Panc1 (cell line): Measurements from ENCODE around the gene DCK.

Experiments
- POLR2AphosphoS5 ChIP-seq: IDR thresholded peaks from 2 replicates; pipeline ENCODE4 v1.6.1; 2012; ENCODE audit warnings: mild to moderate bottlenecking, low read depth, low read length, moderate library complexity
- SIN3A ChIP-seq: IDR thresholded peaks from 2 replicates; pipeline ENCODE4 v1.6.1; 2012; ENCODE audit warnings: low read depth, mild to moderate bottlenecking, low read length, moderate library complexity, borderline replicate concordance; ENCODE audit not compliant: insufficient read depth
- TCF7L2 ChIP-seq: IDR thresholded peaks from 2 replicates; pipeline ENCODE4 v1.6.1; 2011; ENCODE audit warnings: mild to moderate bottlenecking, low read depth, low read length, inconsistent platforms
- TF ChIP-seq, protein P1 (sequence below): fragments of 450-650 bp; IDR thresholded peaks from 2 replicates; pipeline ENCODE4 v1.5.1; 2017; ENCODE audit warnings: mild to moderate bottlenecking
- TF ChIP-seq, protein P2 (sequence below), 2 experiments: IDR thresholded peaks; 2 replicates each; pipeline ENCODE4 v1.6.1; 2011 to 2012; ENCODE audit warnings: low read depth in 2 of 2, control low read depth in 1 of 2, low read length in 1 of 2, mild to moderate bottlenecking in 1 of 2, moderate library complexity in 1 of 2; ENCODE audit not compliant: insufficient read depth in 1 of 2

DNA sequence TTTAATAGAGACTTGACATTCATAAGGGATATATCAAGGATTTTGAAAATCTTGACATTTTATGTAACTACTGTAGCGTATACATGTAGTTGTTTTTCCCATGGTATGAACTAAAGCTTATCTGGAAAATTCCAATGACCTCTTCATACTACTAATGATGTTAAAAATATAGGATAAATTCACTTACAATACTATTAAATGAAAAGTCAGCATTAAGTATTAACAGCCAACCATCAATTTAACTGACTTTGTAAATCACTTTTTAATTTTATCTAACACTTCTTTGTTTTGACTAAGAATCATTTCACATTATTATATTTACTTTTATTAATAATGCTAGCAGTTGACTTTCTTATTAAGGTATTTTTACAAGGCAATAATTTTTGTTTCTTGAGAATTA lies 34.2 kb downstream of the DCK start:
- no peak for TF ChIP-seq POLR2AphosphoS5
- TF ChIP-seq, protein P1, sequence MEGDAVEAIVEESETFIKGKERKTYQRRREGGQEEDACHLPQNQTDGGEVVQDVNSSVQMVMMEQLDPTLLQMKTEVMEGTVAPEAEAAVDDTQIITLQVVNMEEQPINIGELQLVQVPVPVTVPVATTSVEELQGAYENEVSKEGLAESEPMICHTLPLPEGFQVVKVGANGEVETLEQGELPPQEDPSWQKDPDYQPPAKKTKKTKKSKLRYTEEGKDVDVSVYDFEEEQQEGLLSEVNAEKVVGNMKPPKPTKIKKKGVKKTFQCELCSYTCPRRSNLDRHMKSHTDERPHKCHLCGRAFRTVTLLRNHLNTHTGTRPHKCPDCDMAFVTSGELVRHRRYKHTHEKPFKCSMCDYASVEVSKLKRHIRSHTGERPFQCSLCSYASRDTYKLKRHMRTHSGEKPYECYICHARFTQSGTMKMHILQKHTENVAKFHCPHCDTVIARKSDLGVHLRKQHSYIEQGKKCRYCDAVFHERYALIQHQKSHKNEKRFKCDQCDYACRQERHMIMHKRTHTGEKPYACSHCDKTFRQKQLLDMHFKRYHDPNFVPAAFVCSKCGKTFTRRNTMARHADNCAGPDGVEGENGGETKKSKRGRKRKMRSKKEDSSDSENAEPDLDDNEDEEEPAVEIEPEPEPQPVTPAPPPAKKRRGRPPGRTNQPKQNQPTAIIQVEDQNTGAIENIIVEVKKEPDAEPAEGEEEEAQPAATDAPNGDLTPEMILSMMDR: no peak
- TF ChIP-seq TCF7L2: no peak
- TF ChIP-seq, protein P2, sequence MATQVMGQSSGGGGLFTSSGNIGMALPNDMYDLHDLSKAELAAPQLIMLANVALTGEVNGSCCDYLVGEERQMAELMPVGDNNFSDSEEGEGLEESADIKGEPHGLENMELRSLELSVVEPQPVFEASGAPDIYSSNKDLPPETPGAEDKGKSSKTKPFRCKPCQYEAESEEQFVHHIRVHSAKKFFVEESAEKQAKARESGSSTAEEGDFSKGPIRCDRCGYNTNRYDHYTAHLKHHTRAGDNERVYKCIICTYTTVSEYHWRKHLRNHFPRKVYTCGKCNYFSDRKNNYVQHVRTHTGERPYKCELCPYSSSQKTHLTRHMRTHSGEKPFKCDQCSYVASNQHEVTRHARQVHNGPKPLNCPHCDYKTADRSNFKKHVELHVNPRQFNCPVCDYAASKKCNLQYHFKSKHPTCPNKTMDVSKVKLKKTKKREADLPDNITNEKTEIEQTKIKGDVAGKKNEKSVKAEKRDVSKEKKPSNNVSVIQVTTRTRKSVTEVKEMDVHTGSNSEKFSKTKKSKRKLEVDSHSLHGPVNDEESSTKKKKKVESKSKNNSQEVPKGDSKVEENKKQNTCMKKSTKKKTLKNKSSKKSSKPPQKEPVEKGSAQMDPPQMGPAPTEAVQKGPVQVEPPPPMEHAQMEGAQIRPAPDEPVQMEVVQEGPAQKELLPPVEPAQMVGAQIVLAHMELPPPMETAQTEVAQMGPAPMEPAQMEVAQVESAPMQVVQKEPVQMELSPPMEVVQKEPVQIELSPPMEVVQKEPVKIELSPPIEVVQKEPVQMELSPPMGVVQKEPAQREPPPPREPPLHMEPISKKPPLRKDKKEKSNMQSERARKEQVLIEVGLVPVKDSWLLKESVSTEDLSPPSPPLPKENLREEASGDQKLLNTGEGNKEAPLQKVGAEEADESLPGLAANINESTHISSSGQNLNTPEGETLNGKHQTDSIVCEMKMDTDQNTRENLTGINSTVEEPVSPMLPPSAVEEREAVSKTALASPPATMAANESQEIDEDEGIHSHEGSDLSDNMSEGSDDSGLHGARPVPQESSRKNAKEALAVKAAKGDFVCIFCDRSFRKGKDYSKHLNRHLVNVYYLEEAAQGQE (IDR thresholded peaks at IDR 0.05; ENCODE audit: insufficient read depth in 1 of 2, low read depth in 2 of 2, low read length in 1 of 2): no peak
- no peak for TF ChIP-seq SIN3A
